Lung (tissue), 12 donors: ENCODE results near the gene KDM6A. TPM values are rescaled to one million over a fixed set of nuclear protein-coding genes. Genes with fewer than 3 reads are reported as not detected.
"Not testable (repeated sequence)": the region's sequence is repeated elsewhere in the genome, so short reads cannot be mapped to it uniquely, and the experiment has no call there.

ENCODE experiments used
- ATAC-seq: fragments of 200-7000 bp; cut with Tn5 transposase; one replicate; pipeline ENCODE4 v1.9.1; 2020; ENCODE audit warnings: moderate number of reproducible peaks; ENCODE audit not compliant: insufficient read depth, low FRiP score
- DNase-seq, 3 donors: peaks; one replicate each; pipeline ENCODE4 v3.0.0-alpha.2; 2013 to 2017
- H3K27ac ChIP-seq, 2 donors: one replicate each; pipeline ENCODE4 v1.5.1; 2013; ENCODE audit warnings: mild to moderate bottlenecking in 2 of 2, moderate library complexity in 2 of 2, control low read depth in 1 of 2, inconsistent platforms in 1 of 2, low read depth in 1 of 2, low read length in 1 of 2
- H3K27me3 ChIP-seq, 3 donors: one replicate each; pipeline ENCODE4 v1.5.1; 2013; ENCODE audit warnings: low read length in 2 of 3; ENCODE audit not compliant: control insufficient read depth in 3 of 3, insufficient read depth in 3 of 3
- H3K36me3 ChIP-seq, 4 donors: one replicate each; pipeline ENCODE4 v1.5.1; 2013; ENCODE audit warnings: low read length in 4 of 4, mild to moderate bottlenecking in 1 of 4, moderate library complexity in 1 of 4; ENCODE audit not compliant: control insufficient read depth in 4 of 4, insufficient read depth in 4 of 4
- H3K4me1 ChIP-seq, 5 donors: one replicate each; pipeline ENCODE4 v1.5.1; 2013; ENCODE audit warnings: low read length in 5 of 5, mild to moderate bottlenecking in 2 of 5, moderate library complexity in 1 of 5; ENCODE audit not compliant: control insufficient read depth in 5 of 5, insufficient read depth in 5 of 5
- H3K4me3 ChIP-seq: one replicate; pipeline ENCODE4 v1.5.1; 2013; ENCODE audit warnings: mild to moderate bottlenecking, control low read depth, moderate library complexity
- H3K9ac ChIP-seq, 2 donors: one replicate each; pipeline ENCODE4 v1.5.1; 2013; ENCODE audit warnings: low read length in 2 of 2, control low read depth in 1 of 2; ENCODE audit not compliant: insufficient read depth in 1 of 2
- H3K9me3 ChIP-seq, 4 donors: one replicate each; pipeline ENCODE4 v1.5.1; 2013; ENCODE audit warnings: low read length in 3 of 4, mild to moderate bottlenecking in 1 of 4, moderate library complexity in 1 of 4; ENCODE audit not compliant: control insufficient read depth in 4 of 4, insufficient read depth in 3 of 4
- CTCF ChIP-seq: IDR thresholded peaks from 2 replicates; pipeline ENCODE4 v1.5.1; 2012; ENCODE audit warnings: mild to moderate bottlenecking; ENCODE audit errors: control extremely low read depth, extremely low read depth
- WGBS, 2 donors: extraction: QIAGEN DNeasy Blood & Tissue Kit; methylation state at CpG; one replicate each; pipeline ENCODE4 v1.1.7; 2013; 5-methylcytosine and 5-hydroxymethylcytosine counted together
- polyA plus RNA-seq, 2 donors: library from polyadenylated mRNA; stranded (reverse); fragments of 200-250 nt; gene quantifications; one replicate each; pipeline ENCODE4 v1.2.1, GENCODE V29; 2013
- total RNA-seq, 2 donors: library from RNA; depleted of rRNA in 1 of 2; stranded (reverse); fragments of >200 nt in 1 of 2; gene quantifications; one replicate each; pipeline ENCODE4 v1.2.1, GENCODE V29; 2014 to 2021
- donor health status: control.
- donor health status: control.
- donor health status: Bipolar disorder and iron deficiency.
- donor health status: healthy.
- donor health status: DM: yes; HTN: yes; CAD: no.

Gene KDM6A
- total and polyA plus RNA-seq, 4 donors = 7.6 to 141 (median 23.5) TPM

- H3K27ac ChIP-seq = no peak overlapping the region
- TF ChIP-seq CTCF = no peak
- H3K9ac ChIP-seq = no peak overlapping the region
- no peaks in the 10 kb centered on the region for H3K36me3 ChIP-seq
- peaks cover 0 to 2% (median 0%) of the 10 kb centered on the region in 4 donors for H3K9me3 ChIP-seq
- WGBS, 2 donors = 89 to 92% methylated on average over 6 of the region's 6 CpGs
- ATAC-seq (no peak), DNase-seq (no peak)
- H3K4me3 ChIP-seq = no peak overlapping the region
- no peaks in the 10 kb centered on the region for H3K27me3 ChIP-seq
- peaks cover 3 to 9% (median 4%) of the 10 kb centered on the region in 5 donors for H3K4me1 ChIP-seq
Measured at GRCh38 chrX:44906542-44906941, 33.6 kb downstream of the KDM6A start.

GRCh38 chrX:44908153-44908552 lies 35.2 kb downstream of the KDM6A start:
- Histone ChIP-seq H3K4me3 (no peak overlapping the region), H3K4me1 (peaks cover 3 to 9% (median 4%) of the 10 kb centered on the region in 5 donors), H3K9me3 (peaks cover 0 to 2% (median 0%) of the 10 kb centered on the region in 4 donors), H3K9ac (no peak overlapping the region), H3K27me3 (no peaks in the 10 kb centered on the region), H3K27ac (no peak overlapping the region), H3K36me3 (no peaks in the 10 kb centered on the region)
- no peak for TF ChIP-seq CTCF
- ATAC-seq (no peak), DNase-seq (no peak)
- WGBS, 2 donors = 62 to 72% methylated on average over 3 of the region's 3 CpGs

- H3K4me3 ChIP-seq = no peak overlapping the region
- DNase-seq = no peak
- WGBS, 2 donors = 72 to 80% methylated on average over 3 of the region's 3 CpGs
- H3K9ac ChIP-seq = no peak overlapping the region
- H3K9me3 ChIP-seq = no peaks in the 10 kb centered on the region
- no peak for TF ChIP-seq CTCF
- no peak overlapping the region for H3K27ac ChIP-seq
- ATAC-seq = no peak
- H3K36me3 ChIP-seq = no peaks in the 10 kb centered on the region
- peaks cover 3 to 9% (median 5%) of the 10 kb centered on the region in 5 donors for H3K4me1 ChIP-seq
- H3K27me3 ChIP-seq = no peaks in the 10 kb centered on the region
Measured at GRCh38 chrX:44908827-44909226, 35.8 kb downstream of the KDM6A start.

GRCh38 chrX:44910508-44910907 lies 37.5 kb downstream of the KDM6A start:
- not testable (repeated sequence) for H3K27ac ChIP-seq, H3K4me3 ChIP-seq, H3K27me3 ChIP-seq, ATAC-seq, H3K9me3 ChIP-seq, H3K9ac ChIP-seq, DNase-seq, H3K36me3 ChIP-seq
- 80 to 81% methylated on average over 4 of the region's 4 CpGs for WGBS, 2 donors
- H3K4me1 ChIP-seq = peaks cover 4 to 16% (median 12%) of the 10 kb centered on the region in 5 donors

- H3K27ac ChIP-seq, H3K9ac ChIP-seq, H3K27me3 ChIP-seq, H3K36me3 ChIP-seq, DNase-seq, H3K9me3 ChIP-seq, ATAC-seq, H3K4me3 ChIP-seq: not testable (repeated sequence)
- peaks cover 2 to 17% (median 14%) of the 10 kb centered on the region in 5 donors for H3K4me1 ChIP-seq
- WGBS, 2 donors = 94 to 98% methylated on average over 5 to 45 of the region's 45 CpGs
Measured at GRCh38 chrX:44911074-44911600, 38.1 kb downstream of the KDM6A start.
